ENCODE data around the gene AGAP1. TPM values are rescaled to one million over a fixed set of nuclear protein-coding genes. Genes with fewer than 3 reads are reported as not detected.
A peak's percentile ranks its signal among the peaks of the same experiment; 100 is the strongest.

AGAP1 gene
- total RNA-seq, 4 donors from 2014 or later = 7.2 to 19.6 (median 15.2) TPM

GRCh38 chr2:235934059-235934773, 440.4 kb downstream of the AGAP1 start:
- Histone ChIP-seq H3K27ac (no peak overlapping the region), H3K27me3 (no peaks in the 10 kb centered on the region), H3K4me3 (no peak overlapping the region), H3K4me1 (no peaks in the 10 kb centered on the region), H3K36me3 (peaks cover 0 to 36% (median 0%) of the 10 kb centered on the region in 3 donors), H3K9me3 (no peaks in the 10 kb centered on the region)
- intact Hi-C loops (cut with DNase I) = no loop called here
- 62 to 74% methylated on average over 11 of the region's 15 CpGs for WGBS, 2 donors
- no peak for DNase-seq
- no peak for TF ChIP-seq POLR2A (IDR thresholded peaks at IDR 0.05)
- TF ChIP-seq, protein P1, sequence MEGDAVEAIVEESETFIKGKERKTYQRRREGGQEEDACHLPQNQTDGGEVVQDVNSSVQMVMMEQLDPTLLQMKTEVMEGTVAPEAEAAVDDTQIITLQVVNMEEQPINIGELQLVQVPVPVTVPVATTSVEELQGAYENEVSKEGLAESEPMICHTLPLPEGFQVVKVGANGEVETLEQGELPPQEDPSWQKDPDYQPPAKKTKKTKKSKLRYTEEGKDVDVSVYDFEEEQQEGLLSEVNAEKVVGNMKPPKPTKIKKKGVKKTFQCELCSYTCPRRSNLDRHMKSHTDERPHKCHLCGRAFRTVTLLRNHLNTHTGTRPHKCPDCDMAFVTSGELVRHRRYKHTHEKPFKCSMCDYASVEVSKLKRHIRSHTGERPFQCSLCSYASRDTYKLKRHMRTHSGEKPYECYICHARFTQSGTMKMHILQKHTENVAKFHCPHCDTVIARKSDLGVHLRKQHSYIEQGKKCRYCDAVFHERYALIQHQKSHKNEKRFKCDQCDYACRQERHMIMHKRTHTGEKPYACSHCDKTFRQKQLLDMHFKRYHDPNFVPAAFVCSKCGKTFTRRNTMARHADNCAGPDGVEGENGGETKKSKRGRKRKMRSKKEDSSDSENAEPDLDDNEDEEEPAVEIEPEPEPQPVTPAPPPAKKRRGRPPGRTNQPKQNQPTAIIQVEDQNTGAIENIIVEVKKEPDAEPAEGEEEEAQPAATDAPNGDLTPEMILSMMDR (IDR thresholded peaks at IDR 0.05) = no peak

DNA sequence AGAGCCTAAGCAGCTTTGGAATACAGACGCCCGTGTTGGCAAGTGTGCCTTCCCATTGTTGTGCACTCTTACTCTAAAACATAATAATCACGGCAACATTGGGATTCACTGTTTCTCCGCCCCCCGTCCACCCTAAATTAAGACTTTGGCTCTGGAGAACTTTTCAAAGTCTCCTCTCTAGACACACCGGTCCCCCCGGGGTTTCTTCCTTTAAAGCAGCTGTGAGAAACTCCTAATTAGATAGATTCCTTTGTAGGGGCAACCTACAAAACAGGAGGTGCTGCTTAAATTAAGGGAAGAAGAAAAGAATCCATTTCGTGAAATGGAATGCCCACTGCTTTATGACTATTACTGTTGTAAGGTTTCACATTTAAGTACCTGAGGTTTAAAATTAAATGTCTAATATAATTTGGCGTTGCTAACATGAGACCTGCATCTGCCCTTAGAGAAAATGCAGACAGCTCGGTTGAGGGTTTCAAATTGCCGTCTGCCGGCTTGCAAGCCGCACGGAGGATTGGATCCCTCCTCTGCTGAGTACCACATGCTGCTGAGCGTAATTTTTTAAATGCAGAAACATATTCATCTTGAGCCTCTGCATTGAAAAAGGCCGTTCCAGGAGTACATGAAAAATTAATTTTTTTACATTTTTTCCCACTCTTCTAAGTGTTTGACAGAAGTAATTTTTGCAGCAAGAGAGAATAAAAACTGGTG, 441.1 kb downstream of the AGAP1 start:
- Histone ChIP-seq H3K4me1 (peaks cover 0 to under 1% (median 0%) of the 10 kb centered on the region in 3 donors), H3K27ac (no peak overlapping the region), H3K36me3 (peaks cover 0 to 36% (median 0%) of the 10 kb centered on the region in 3 donors), H3K4me3 (no peak overlapping the region), H3K9me3 (no peaks in the 10 kb centered on the region), H3K27me3 (no peaks in the 10 kb centered on the region)
- 78 to 83% methylated on average over 16 of the region's 16 CpGs for WGBS, 2 donors
- DNase-seq = no peak
- TF ChIP-seq, protein P1 (IDR thresholded peaks at IDR 0.05) = no peak
- TF ChIP-seq POLR2A (IDR thresholded peaks at IDR 0.05) = no peak
- intact Hi-C loops (cut with DNase I) = no loop called here

GRCh38 chr2:235935773-235936172, 441.9 kb downstream of the AGAP1 start:
- WGBS, 2 donors = 88 to 90% methylated on average over 9 to 10 of the region's 13 CpGs
- H3K4me1 ChIP-seq = peaks cover 0 to 8% (median 0%) of the 10 kb centered on the region in 3 donors
- no peaks in the 10 kb centered on the region for H3K27me3 ChIP-seq
- TF ChIP-seq, protein P1 (IDR thresholded peaks at IDR 0.05) = no peak
- DNase-seq = no peak
- H3K36me3 ChIP-seq = peaks cover 0 to 30% (median 0%) of the 10 kb centered on the region in 3 donors
- H3K4me3 ChIP-seq = no peak overlapping the region
- no peaks in the 10 kb centered on the region for H3K9me3 ChIP-seq
- no peak overlapping the region for H3K27ac ChIP-seq
- intact Hi-C loops (cut with DNase I) = no loop called here

DNA sequence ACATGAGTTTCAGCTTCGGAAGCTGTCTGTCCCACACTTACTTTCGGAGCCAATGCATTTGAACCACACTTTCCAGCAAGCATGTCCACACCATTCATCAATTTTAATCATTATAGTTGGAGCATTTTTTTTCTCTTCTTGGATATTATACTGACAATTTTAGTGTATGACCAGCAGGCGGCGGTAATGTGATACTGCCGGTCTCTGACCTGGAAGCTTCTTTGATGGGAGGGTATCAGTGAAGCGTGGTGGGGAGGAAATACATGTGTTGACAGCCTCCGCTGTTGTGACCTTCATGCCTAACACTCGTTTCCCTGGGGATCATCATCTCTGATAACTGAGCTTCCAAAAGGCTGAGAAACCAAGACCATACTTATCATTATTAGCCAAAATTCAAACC, 442.6 kb downstream of the AGAP1 start:
- DNase-seq = no peak
- intact Hi-C loops (cut with DNase I) = no loop called here
- TF ChIP-seq POLR2A (IDR thresholded peaks at IDR 0.05) = no peak
- TF ChIP-seq, protein P1 (IDR thresholded peaks at IDR 0.05) = peak in 1 of 6 experiments; percentile 44
- H3K36me3 ChIP-seq = peaks cover 0 to 22% (median 0%) of the 10 kb centered on the region in 3 donors
- no peaks in the 10 kb centered on the region for H3K27me3 ChIP-seq
- no peak overlapping the region for H3K4me3 ChIP-seq
- H3K4me1 ChIP-seq = peaks cover 0 to 8% (median 0%) of the 10 kb centered on the region in 3 donors
- no peak overlapping the region for H3K27ac ChIP-seq
- no peaks in the 10 kb centered on the region for H3K9me3 ChIP-seq
- 74 to 89% methylated on average over 5 to 8 of the region's 8 CpGs for WGBS, 2 donors

GRCh38 chr2:235937087-235937486, 443.2 kb downstream of the AGAP1 start:
- H3K4me3 ChIP-seq = no peak overlapping the region
- H3K36me3 ChIP-seq = peaks cover 0 to 17% (median 0%) of the 10 kb centered on the region in 3 donors
- no peak overlapping the region for H3K27ac ChIP-seq
- H3K27me3 ChIP-seq = no peaks in the 10 kb centered on the region
- DNase-seq = no peak
- peaks cover 0 to 8% (median 0%) of the 10 kb centered on the region in 3 donors for H3K4me1 ChIP-seq
- no peaks in the 10 kb centered on the region for H3K9me3 ChIP-seq
- 51 to 96% methylated on average over 4 to 8 of the region's 10 CpGs for WGBS, 2 donors
- intact Hi-C loops (cut with DNase I) = no loop called here
- no peak for TF ChIP-seq POLR2A (IDR thresholded peaks at IDR 0.05)
- TF ChIP-seq, protein P1 (IDR thresholded peaks at IDR 0.05) = no peak
